ENCODE results near the gene ALDH3B2. TPM values are rescaled to one million over a fixed set of nuclear protein-coding genes. Genes with fewer than 3 reads are reported as not detected.

Gene ALDH3B2
- total and polyA plus RNA-seq, 2 experiments from 2014 or later = not detected

DNA sequence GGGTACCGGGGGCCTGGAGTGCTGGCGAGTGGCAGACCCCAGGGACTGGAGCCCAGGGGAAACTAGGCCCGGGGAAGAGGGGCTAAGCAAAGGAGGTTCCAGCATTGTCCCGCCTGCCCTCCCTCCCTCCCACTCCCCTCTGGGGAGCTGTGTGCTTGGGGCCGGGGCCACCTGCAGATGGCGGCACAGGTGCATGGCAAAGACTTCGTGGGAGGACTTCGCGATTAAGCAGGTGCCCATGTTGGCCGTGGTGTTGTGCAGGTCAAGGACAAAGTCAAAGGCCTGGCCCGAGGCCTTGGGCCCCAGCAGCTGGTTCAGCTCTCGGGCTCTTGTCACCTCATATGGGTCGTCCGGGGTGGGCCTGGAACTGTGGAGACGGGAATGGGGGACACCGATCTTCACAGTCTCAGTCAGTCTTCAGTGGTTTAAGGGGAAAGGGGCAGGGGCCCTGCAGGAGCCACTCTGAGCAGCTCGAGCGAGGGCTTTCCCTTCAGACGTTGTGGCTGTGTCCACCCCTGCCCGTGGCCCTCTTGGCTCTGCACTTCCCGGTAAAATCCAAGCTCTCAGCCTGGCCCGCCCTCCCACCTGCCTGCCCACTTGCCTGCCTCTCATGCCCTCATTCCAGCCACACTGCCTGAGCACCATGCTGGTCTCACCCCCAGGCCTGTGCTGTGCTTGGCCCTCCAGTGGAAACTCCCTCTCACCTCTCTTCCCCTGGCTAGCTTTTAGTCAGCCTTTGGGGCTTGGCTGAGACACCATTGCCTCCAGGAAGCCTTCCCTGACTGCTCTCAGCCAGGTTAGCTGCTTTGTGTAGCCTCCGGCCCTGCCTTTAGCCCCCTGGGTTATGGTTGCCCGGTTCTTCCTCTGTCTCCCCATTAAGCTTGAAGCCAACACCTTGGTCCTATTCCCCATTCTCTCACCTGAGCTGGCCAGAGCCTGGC, 28.6 kb downstream of the ALDH3B2 start:
- Histone ChIP-seq H3K36me3 (no peaks in the 10 kb centered on the region), H3K27me3 (no peaks in the 10 kb centered on the region), H3K9me3 (ENCODE audit: low read depth) (no peaks in the 10 kb centered on the region), H3K4me3 (no peak overlapping the region), H3K27ac (no peak overlapping the region), H3K4me1 (ENCODE audit: low read depth) (no peaks in the 10 kb centered on the region)
- TF ChIP-seq, protein P1, sequence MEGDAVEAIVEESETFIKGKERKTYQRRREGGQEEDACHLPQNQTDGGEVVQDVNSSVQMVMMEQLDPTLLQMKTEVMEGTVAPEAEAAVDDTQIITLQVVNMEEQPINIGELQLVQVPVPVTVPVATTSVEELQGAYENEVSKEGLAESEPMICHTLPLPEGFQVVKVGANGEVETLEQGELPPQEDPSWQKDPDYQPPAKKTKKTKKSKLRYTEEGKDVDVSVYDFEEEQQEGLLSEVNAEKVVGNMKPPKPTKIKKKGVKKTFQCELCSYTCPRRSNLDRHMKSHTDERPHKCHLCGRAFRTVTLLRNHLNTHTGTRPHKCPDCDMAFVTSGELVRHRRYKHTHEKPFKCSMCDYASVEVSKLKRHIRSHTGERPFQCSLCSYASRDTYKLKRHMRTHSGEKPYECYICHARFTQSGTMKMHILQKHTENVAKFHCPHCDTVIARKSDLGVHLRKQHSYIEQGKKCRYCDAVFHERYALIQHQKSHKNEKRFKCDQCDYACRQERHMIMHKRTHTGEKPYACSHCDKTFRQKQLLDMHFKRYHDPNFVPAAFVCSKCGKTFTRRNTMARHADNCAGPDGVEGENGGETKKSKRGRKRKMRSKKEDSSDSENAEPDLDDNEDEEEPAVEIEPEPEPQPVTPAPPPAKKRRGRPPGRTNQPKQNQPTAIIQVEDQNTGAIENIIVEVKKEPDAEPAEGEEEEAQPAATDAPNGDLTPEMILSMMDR (IDR thresholded peaks at IDR 0.05; ENCODE audit: low read depth, low read length) = no peak
- DNase-seq (ENCODE audit: low read depth in 1 of 2, low spot score in 1 of 2) = no peak

DNA sequence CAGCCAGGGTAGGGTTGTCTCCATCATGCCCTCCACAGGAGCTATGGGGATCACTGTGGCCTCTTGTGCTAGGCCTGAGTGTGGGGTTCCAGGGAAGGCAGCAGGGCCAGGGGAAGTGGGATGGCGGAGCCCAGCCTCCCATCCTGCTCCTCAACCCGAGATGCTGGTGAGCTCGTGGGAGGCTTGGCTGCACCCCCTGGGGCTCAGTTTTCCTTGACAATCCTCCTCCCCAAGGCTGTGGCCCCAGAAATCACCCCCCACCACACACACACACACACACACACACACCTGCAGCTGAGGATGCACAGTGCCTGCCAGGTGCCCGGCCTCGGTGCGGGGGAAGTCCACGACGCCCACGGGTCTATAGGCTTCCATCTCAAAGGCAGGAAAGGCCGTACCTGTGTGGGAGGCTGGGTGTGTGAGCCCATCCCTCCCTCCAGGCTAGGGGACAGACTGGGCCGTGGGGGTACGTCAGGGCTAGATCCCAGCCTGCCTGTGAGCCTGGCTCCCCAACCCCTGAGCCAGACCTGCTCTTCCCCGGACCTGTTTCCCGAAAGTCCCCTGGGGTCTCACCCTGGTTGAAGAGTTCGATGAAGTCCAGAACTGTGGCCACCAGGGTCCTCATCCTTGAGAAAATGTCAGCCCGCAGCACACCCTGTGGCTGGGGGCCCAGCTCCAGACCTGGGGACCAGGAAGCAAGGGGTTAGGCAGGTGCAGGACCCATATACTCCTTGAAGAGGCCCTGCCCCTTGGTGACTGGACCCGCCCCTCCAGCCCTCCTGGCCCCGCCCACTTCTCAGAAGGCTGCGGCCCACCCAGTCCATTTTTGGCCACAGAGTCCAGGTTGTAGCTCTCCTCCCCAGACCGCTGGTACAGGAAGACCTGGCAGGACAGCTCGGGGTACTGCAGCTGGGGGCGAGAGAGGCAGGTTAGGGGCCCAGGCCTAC, 29.7 kb downstream of the ALDH3B2 start:
- TF ChIP-seq, protein P1 (IDR thresholded peaks at IDR 0.05; ENCODE audit: low read depth, low read length) = no peak
- Histone ChIP-seq H3K36me3 (no peaks in the 10 kb centered on the region), H3K4me3 (no peak overlapping the region), H3K27me3 (no peaks in the 10 kb centered on the region), H3K9me3 (ENCODE audit: low read depth) (no peaks in the 10 kb centered on the region), H3K4me1 (ENCODE audit: low read depth) (no peaks in the 10 kb centered on the region), H3K27ac (no peak overlapping the region)
- DNase-seq (ENCODE audit: low read depth in 1 of 2, low spot score in 1 of 2) = no peak

DNA sequence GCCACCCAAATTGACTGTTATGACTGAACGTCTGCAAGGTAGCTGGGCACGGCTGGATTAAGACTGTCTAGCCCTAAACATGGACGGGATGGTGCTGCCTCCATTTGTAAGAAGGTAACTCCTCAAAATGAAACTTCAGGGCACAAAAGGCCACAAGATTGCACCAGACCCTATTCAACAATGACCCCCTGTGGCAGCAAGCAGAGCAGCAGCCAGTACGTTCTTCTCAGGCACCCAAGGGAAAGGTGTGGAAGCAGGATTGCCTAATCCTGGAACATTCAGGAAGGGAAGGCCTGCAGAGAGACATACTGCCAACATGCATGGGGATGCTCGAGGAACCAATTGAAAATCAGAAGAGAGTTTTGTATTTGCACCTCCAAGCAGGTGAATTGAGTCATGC, 30.4 kb downstream of the ALDH3B2 start:
- Histone ChIP-seq H3K27me3 (no peaks in the 10 kb centered on the region), H3K9me3 (ENCODE audit: low read depth) (no peaks in the 10 kb centered on the region), H3K36me3 (no peaks in the 10 kb centered on the region), H3K4me1 (ENCODE audit: low read depth) (no peaks in the 10 kb centered on the region), H3K4me3 (no peak overlapping the region), H3K27ac (no peak overlapping the region)
- TF ChIP-seq, protein P1 (IDR thresholded peaks at IDR 0.05; ENCODE audit: low read depth, low read length) = peak; percentile 24
- DNase-seq (ENCODE audit: low read depth in 1 of 2, low spot score in 1 of 2) = peak in 1 of 2 donors; percentile 27

DNA sequence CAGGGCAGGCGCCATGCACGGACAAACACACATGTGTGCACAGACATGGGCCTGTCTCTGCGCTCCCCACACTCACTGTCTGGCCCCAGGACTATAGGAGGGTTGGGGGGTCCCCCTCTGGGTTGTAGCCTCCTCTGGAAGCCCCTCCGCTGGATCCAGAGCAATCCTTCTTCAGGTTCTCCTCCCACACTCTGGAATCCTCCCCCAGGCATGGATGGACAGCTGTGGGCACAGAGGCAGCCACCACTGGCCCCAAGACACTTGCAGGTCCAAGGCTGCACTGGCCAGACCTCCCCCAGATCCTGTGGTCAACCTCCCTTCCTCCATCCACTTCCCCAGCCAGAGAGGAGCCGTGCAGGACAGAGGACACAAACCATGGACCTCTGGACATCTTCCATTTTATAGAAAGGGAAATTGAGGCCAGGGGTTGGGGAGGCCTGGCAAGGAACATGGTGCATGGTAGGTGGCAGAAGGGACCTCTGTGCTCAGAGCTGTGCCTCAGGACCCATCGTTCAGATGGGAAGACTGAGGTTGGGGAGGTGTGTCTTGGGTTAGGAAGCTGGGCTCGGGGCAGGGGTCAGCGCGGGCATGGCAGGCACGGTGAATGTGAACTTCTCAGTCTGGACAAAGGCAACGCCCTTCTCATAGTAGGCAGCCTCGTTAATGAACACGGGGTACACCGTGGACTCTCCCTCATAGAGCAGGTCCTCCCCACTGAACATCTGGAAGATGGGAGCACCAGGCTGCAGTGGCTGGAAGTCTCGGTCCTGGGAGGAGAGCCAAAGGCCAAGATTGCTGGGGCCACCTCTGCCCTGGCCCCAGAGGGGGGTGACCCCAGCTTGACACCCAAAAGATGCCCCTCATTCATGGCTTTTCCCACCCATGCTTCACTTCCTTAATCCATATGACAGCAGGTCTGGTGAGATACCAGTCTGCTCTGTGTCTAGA, 32.0 kb downstream of the ALDH3B2 start:
- TF ChIP-seq, protein P1 (IDR thresholded peaks at IDR 0.05; ENCODE audit: low read depth, low read length) = no peak
- no peak overlapping the region for H3K4me3 ChIP-seq
- H3K36me3 ChIP-seq = no peaks in the 10 kb centered on the region
- DNase-seq (ENCODE audit: low read depth in 1 of 2, low spot score in 1 of 2) = no peak
- no peak overlapping the region for H3K27ac ChIP-seq
- no peaks in the 10 kb centered on the region for H3K9me3 ChIP-seq (ENCODE audit: low read depth)
- H3K27me3 ChIP-seq = no peaks in the 10 kb centered on the region
- H3K4me1 ChIP-seq (ENCODE audit: low read depth) = no peaks in the 10 kb centered on the region

All from cardiac muscle cell (in vitro differentiated cells and primary cell).